ENCODE measurements around the gene TMEM200A.

Gene TMEM200A

DNA sequence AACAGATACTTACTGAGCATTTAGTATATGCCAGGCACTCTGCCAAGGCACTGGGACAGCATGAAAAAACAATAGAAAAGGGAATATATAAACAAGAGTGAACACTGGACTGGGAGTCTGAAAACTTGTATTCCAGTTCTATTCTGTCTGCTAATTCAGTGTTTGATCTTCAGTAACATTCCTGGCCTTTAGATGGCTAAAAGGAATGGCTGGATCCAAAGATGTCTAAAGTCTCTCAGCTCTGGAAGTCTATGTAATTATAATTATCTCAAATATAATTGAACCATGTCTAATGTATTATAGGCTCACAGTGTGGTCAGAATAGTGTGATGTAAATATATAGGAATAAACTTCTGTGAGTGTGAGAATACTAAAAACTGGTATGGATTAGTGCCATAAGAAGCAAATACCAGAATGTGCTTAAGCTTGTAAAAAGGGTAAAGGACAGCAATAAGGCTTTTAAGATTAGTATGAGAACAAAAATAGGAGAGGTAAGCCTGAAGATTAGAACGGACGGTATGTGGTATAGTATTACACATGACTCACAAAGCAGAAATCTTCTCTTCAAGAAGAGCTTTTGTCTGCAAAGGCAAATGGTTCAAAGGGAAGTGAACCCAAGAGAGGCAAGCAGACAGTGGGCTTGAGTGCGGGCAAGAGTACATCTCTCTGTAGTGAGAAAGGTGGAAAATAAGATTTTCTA, 68.5 kb downstream of the TMEM200A start:
- TF ChIP-seq, protein P1, sequence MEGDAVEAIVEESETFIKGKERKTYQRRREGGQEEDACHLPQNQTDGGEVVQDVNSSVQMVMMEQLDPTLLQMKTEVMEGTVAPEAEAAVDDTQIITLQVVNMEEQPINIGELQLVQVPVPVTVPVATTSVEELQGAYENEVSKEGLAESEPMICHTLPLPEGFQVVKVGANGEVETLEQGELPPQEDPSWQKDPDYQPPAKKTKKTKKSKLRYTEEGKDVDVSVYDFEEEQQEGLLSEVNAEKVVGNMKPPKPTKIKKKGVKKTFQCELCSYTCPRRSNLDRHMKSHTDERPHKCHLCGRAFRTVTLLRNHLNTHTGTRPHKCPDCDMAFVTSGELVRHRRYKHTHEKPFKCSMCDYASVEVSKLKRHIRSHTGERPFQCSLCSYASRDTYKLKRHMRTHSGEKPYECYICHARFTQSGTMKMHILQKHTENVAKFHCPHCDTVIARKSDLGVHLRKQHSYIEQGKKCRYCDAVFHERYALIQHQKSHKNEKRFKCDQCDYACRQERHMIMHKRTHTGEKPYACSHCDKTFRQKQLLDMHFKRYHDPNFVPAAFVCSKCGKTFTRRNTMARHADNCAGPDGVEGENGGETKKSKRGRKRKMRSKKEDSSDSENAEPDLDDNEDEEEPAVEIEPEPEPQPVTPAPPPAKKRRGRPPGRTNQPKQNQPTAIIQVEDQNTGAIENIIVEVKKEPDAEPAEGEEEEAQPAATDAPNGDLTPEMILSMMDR (IDR thresholded peaks at IDR 0.05; ENCODE audit: borderline replicate concordance, insufficient read depth, low read depth, low read length): no peak
- H3K4me3 ChIP-seq (ENCODE audit: low read depth, low read length): no peak overlapping the region

- TF ChIP-seq, protein P1 (IDR thresholded peaks at IDR 0.05; ENCODE audit: borderline replicate concordance, insufficient read depth, low read depth, low read length): no peak
- no peak overlapping the region for H3K4me3 ChIP-seq (ENCODE audit: low read depth, low read length)
Observed at GRCh38 chr6:130435181-130435580, 69.4 kb downstream of the TMEM200A start.

- no peak overlapping the region for H3K4me3 ChIP-seq (ENCODE audit: low read depth, low read length)
- TF ChIP-seq, protein P1 (IDR thresholded peaks at IDR 0.05; ENCODE audit: borderline replicate concordance, insufficient read depth, low read depth, low read length): no peak
Observed at GRCh38 chr6:130437961-130438360, 72.1 kb downstream of the TMEM200A start.

- H3K4me3 ChIP-seq (ENCODE audit: low read depth, low read length): no peak overlapping the region
- TF ChIP-seq, protein P1 (IDR thresholded peaks at IDR 0.05; ENCODE audit: borderline replicate concordance, insufficient read depth, low read depth, low read length): no peak
Observed at GRCh38 chr6:130447374-130447773, 81.6 kb downstream of the TMEM200A start.

DNA sequence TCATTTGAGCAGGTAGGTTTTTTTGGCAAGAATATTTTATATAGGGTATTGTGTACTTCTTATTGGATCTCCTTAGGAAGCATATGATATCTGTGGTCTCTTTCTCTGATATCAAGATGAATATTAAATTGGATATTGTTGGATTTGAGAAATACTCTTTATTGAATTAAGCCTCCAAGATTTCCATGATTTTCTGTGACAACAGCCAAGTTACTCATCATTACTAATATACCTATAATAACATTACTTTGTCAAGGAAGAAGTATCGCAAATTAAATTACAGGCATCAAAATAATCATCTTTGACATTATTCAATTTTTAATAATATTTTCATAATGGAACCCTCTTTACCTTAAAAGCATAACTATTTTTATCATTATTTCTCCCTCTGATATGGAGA, 86.5 kb downstream of the TMEM200A start:
- H3K4me3 ChIP-seq (ENCODE audit: low read depth, low read length): no peak overlapping the region
- TF ChIP-seq, protein P1 (IDR thresholded peaks at IDR 0.05; ENCODE audit: borderline replicate concordance, insufficient read depth, low read depth, low read length): no peak

- TF ChIP-seq, protein P1 (IDR thresholded peaks at IDR 0.05; ENCODE audit: borderline replicate concordance, insufficient read depth, low read depth, low read length): no peak
- H3K4me3 ChIP-seq (ENCODE audit: low read depth, low read length): no peak overlapping the region
Observed at GRCh38 chr6:130453230-130453629, 87.4 kb downstream of the TMEM200A start.

- TF ChIP-seq, protein P1 (IDR thresholded peaks at IDR 0.05; ENCODE audit: borderline replicate concordance, insufficient read depth, low read depth, low read length): no peak
- H3K4me3 ChIP-seq (ENCODE audit: low read depth, low read length): no peak overlapping the region
Observed at GRCh38 chr6:130457605-130458004, 91.8 kb downstream of the TMEM200A start.

Data from GM12875 (cell line).